Panc1 (cell line): ENCODE data around the gene PTTG1IP.

ENCODE experiments used
- POLR2AphosphoS5 ChIP-seq: IDR thresholded peaks from 2 replicates; pipeline ENCODE4 v1.6.1; 2012; ENCODE audit warnings: mild to moderate bottlenecking, low read depth, low read length, moderate library complexity
- TCF7L2 ChIP-seq: IDR thresholded peaks from 2 replicates; pipeline ENCODE4 v1.6.1; 2011; ENCODE audit warnings: mild to moderate bottlenecking, low read depth, low read length, inconsistent platforms
- TF ChIP-seq, protein P1 (sequence below): fragments of 450-650 bp; IDR thresholded peaks from 2 replicates; pipeline ENCODE4 v1.5.1; 2017; ENCODE audit warnings: mild to moderate bottlenecking
- TF ChIP-seq, protein P2 (sequence below), 2 experiments: IDR thresholded peaks; 2 replicates each; pipeline ENCODE4 v1.6.1; 2011 to 2012; ENCODE audit warnings: low read depth in 2 of 2, control low read depth in 1 of 2, low read length in 1 of 2, mild to moderate bottlenecking in 1 of 2, moderate library complexity in 1 of 2; ENCODE audit not compliant: insufficient read depth in 1 of 2

DNA sequence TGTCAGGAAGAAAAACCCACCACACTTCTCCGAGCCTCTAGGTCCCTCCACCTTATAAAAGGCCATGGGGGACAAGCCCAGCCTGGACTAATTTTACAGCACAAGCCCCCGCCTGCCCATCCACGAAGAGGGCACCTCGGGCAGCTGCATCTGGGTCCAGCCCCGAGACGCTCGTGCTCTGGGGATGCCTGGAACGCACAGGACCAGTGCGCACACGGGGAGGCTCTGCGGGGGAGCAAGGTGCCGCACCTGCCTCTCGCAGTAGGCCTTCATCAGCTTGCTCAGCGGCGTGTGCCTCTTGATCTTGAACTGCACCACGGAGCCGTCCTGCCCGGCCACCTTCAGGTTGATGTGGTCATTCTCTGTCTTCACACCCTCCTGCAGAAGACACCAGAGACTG lies 59.8 kb downstream of the PTTG1IP start:
- TF ChIP-seq, protein P1, sequence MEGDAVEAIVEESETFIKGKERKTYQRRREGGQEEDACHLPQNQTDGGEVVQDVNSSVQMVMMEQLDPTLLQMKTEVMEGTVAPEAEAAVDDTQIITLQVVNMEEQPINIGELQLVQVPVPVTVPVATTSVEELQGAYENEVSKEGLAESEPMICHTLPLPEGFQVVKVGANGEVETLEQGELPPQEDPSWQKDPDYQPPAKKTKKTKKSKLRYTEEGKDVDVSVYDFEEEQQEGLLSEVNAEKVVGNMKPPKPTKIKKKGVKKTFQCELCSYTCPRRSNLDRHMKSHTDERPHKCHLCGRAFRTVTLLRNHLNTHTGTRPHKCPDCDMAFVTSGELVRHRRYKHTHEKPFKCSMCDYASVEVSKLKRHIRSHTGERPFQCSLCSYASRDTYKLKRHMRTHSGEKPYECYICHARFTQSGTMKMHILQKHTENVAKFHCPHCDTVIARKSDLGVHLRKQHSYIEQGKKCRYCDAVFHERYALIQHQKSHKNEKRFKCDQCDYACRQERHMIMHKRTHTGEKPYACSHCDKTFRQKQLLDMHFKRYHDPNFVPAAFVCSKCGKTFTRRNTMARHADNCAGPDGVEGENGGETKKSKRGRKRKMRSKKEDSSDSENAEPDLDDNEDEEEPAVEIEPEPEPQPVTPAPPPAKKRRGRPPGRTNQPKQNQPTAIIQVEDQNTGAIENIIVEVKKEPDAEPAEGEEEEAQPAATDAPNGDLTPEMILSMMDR, result no peak
- TF ChIP-seq POLR2AphosphoS5, result no peak
- TF ChIP-seq TCF7L2, result no peak
- TF ChIP-seq, protein P2, sequence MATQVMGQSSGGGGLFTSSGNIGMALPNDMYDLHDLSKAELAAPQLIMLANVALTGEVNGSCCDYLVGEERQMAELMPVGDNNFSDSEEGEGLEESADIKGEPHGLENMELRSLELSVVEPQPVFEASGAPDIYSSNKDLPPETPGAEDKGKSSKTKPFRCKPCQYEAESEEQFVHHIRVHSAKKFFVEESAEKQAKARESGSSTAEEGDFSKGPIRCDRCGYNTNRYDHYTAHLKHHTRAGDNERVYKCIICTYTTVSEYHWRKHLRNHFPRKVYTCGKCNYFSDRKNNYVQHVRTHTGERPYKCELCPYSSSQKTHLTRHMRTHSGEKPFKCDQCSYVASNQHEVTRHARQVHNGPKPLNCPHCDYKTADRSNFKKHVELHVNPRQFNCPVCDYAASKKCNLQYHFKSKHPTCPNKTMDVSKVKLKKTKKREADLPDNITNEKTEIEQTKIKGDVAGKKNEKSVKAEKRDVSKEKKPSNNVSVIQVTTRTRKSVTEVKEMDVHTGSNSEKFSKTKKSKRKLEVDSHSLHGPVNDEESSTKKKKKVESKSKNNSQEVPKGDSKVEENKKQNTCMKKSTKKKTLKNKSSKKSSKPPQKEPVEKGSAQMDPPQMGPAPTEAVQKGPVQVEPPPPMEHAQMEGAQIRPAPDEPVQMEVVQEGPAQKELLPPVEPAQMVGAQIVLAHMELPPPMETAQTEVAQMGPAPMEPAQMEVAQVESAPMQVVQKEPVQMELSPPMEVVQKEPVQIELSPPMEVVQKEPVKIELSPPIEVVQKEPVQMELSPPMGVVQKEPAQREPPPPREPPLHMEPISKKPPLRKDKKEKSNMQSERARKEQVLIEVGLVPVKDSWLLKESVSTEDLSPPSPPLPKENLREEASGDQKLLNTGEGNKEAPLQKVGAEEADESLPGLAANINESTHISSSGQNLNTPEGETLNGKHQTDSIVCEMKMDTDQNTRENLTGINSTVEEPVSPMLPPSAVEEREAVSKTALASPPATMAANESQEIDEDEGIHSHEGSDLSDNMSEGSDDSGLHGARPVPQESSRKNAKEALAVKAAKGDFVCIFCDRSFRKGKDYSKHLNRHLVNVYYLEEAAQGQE (IDR thresholded peaks at IDR 0.05; ENCODE audit: insufficient read depth in 1 of 2, low read depth in 2 of 2, low read length in 1 of 2), result no peak
